A172 (cell line): ENCODE data around the gene CAMK1D. TPM values are rescaled to one million over a fixed set of nuclear protein-coding genes. Genes with fewer than 3 reads are reported as not detected.

Source experiments
- DNase-seq: peaks from one replicate; pipeline ENCODE4 v3.0.0-alpha.2; 2015; ENCODE audit warnings: low spot score
- total RNA-seq: library from RNA; depleted of rRNA; stranded (reverse); fragments of >200 nt; shearing (Covaris generic); gene quantifications from 2 replicates; pipeline ENCODE4 v1.2.3, GENCODE V29; 2014

Gene CAMK1D
- total RNA-seq, 1 experiment from 2014 or later, result 2.6 TPM

GRCh38 chr10:12594448-12594944 lies 245.1 kb downstream of the CAMK1D start:
- no peak for DNase-seq

- no peak for DNase-seq
These were observed 246.7 kb downstream of the CAMK1D start for GRCh38 chr10:12595936-12596576.

GRCh38 chr10:12597176-12597575 lies 247.8 kb downstream of the CAMK1D start:
- no peak for DNase-seq

- DNase-seq, result no peak
These were observed 248.7 kb downstream of the CAMK1D start for GRCh38 chr10:12597788-12598765.

- DNase-seq, result no peak
These were observed 251.3 kb downstream of the CAMK1D start for GRCh38 chr10:12600652-12601051.

GRCh38 chr10:12602521-12602920 lies 253.2 kb downstream of the CAMK1D start:
- DNase-seq, result no peak

GRCh38 chr10:12603766-12604470 lies 254.6 kb downstream of the CAMK1D start:
- no peak for DNase-seq

GRCh38 chr10:12605580-12606405 lies 256.4 kb downstream of the CAMK1D start:
- peak; percentile 29 for DNase-seq

GRCh38 chr10:12606461-12606860 lies 257.1 kb downstream of the CAMK1D start:
- DNase-seq, result no peak

GRCh38 chr10:12608761-12609160 lies 259.4 kb downstream of the CAMK1D start:
- no peak for DNase-seq

- no peak for DNase-seq
These were observed 260.1 kb downstream of the CAMK1D start for GRCh38 chr10:12609435-12609834.

GRCh38 chr10:12613136-12613535 lies 263.8 kb downstream of the CAMK1D start:
- no peak for DNase-seq

- DNase-seq, result no peak
These were observed 265.0 kb downstream of the CAMK1D start for GRCh38 chr10:12614177-12614995.

GRCh38 chr10:12615296-12616220 lies 266.2 kb downstream of the CAMK1D start:
- no peak for DNase-seq

- DNase-seq, result no peak
These were observed 268.1 kb downstream of the CAMK1D start for GRCh38 chr10:12617191-12618175.

- no peak for DNase-seq
These were observed 272.7 kb downstream of the CAMK1D start for GRCh38 chr10:12622016-12622415.

- no peak for DNase-seq
These were observed 273.3 kb downstream of the CAMK1D start for GRCh38 chr10:12622691-12623090.
